Activated naive CD8-positive, alpha-beta T cell treated with anti-CD3 and anti-CD28 coated beads for 36 hours (primary cell): ENCODE data around the gene MEF2C. TPM values are rescaled to one million over a fixed set of nuclear protein-coding genes. Genes with fewer than 3 reads are reported as not detected.

Experiments
- DNase-seq: peaks from one replicate; pipeline ENCODE4 v3.0.0; 2021
- H3K27ac Mint-ChIP-seq: one replicate; pipeline ENCODE4 v1.8.0; 2022; ENCODE audit warnings: mild to moderate bottlenecking, moderate library complexity, mixed read lengths
- H3K27me3 Mint-ChIP-seq: one replicate; pipeline ENCODE4 v1.8.0; 2022; ENCODE audit warnings: mild to moderate bottlenecking, mixed read lengths
- H3K36me3 Mint-ChIP-seq: one replicate; pipeline ENCODE4 v1.8.0; 2021; ENCODE audit warnings: mild to moderate bottlenecking, mixed read lengths
- H3K4me1 Mint-ChIP-seq: one replicate; pipeline ENCODE4 v1.8.0; 2021; ENCODE audit warnings: mixed read lengths
- H3K4me3 Mint-ChIP-seq: one replicate; pipeline ENCODE4 v1.8.0; 2022; ENCODE audit warnings: mild to moderate bottlenecking, moderate library complexity, mixed read lengths
- H3K9me3 Mint-ChIP-seq: one replicate; pipeline ENCODE4 v1.8.0; 2022; ENCODE audit warnings: mixed read lengths
- total RNA-seq, 2 experiments: library from RNA; stranded (reverse); gene quantifications; one replicate each; pipeline ENCODE4 v1.2.3, GENCODE V29; 2021

Gene MEF2C
- total RNA-seq, 2 experiments from 2014 or later, result 1.5 to 2.1 TPM

GRCh38 chr5:88761269-88761850 lies 121.6 kb downstream of the MEF2C start:
- no peaks in the 10 kb centered on the region for H3K9me3 Mint-ChIP-seq
- H3K27me3 Mint-ChIP-seq, result peaks cover 48% of the 10 kb centered on the region
- H3K36me3 Mint-ChIP-seq, result no peaks in the 10 kb centered on the region
- DNase-seq, result no peak
- no peak overlapping the region for H3K4me3 Mint-ChIP-seq
- peaks cover 12% of the 10 kb centered on the region for H3K4me1 Mint-ChIP-seq
- no peak overlapping the region for H3K27ac Mint-ChIP-seq

GRCh38 chr5:88760527-88760926 lies 122.5 kb downstream of the MEF2C start:
- Mint-ChIP-seq H3K27ac (no peak overlapping the region), H3K4me3 (no peak overlapping the region), H3K9me3 (no peaks in the 10 kb centered on the region), H3K36me3 (no peaks in the 10 kb centered on the region), H3K4me1 (peaks cover 12% of the 10 kb centered on the region), H3K27me3 (peaks cover 45% of the 10 kb centered on the region)
- no peak for DNase-seq

GRCh38 chr5:88758591-88758990 lies 124.4 kb downstream of the MEF2C start:
- DNase-seq, result no peak
- Mint-ChIP-seq H3K27ac (no peak overlapping the region), H3K9me3 (no peaks in the 10 kb centered on the region), H3K4me1 (peaks cover 12% of the 10 kb centered on the region), H3K4me3 (no peak overlapping the region), H3K27me3 (peaks cover 49% of the 10 kb centered on the region), H3K36me3 (no peaks in the 10 kb centered on the region)

GRCh38 chr5:88758184-88758583 lies 124.8 kb downstream of the MEF2C start:
- Mint-ChIP-seq H3K9me3 (no peaks in the 10 kb centered on the region), H3K36me3 (no peaks in the 10 kb centered on the region), H3K27ac (no peak overlapping the region), H3K4me3 (no peak overlapping the region), H3K27me3 (peaks cover 52% of the 10 kb centered on the region), H3K4me1 (peaks cover 12% of the 10 kb centered on the region)
- DNase-seq, result no peak

GRCh38 chr5:88756953-88757352 lies 126.0 kb downstream of the MEF2C start:
- H3K4me3 Mint-ChIP-seq, result no peak overlapping the region
- DNase-seq, result no peak
- H3K9me3 Mint-ChIP-seq, result no peaks in the 10 kb centered on the region
- H3K4me1 Mint-ChIP-seq, result peaks cover 15% of the 10 kb centered on the region
- H3K27me3 Mint-ChIP-seq, result peaks cover 56% of the 10 kb centered on the region
- H3K36me3 Mint-ChIP-seq, result no peaks in the 10 kb centered on the region
- no peak overlapping the region for H3K27ac Mint-ChIP-seq

GRCh38 chr5:88748666-88749065 lies 134.3 kb downstream of the MEF2C start:
- Mint-ChIP-seq H3K27me3 (peaks cover 20% of the 10 kb centered on the region), H3K4me1 (peaks cover 14% of the 10 kb centered on the region), H3K36me3 (no peaks in the 10 kb centered on the region), H3K27ac (no peak overlapping the region), H3K4me3 (no peak overlapping the region), H3K9me3 (no peaks in the 10 kb centered on the region)
- no peak for DNase-seq

- H3K27me3 Mint-ChIP-seq, result peaks cover 14% of the 10 kb centered on the region
- H3K4me1 Mint-ChIP-seq, result peaks cover 6% of the 10 kb centered on the region
- H3K36me3 Mint-ChIP-seq, result no peaks in the 10 kb centered on the region
- DNase-seq, result no peak
- no peak overlapping the region for H3K27ac Mint-ChIP-seq
- no peaks in the 10 kb centered on the region for H3K9me3 Mint-ChIP-seq
- H3K4me3 Mint-ChIP-seq, result no peak overlapping the region
These were observed 136.5 kb downstream of the MEF2C start for GRCh38 chr5:88746438-88746882.

- H3K27ac Mint-ChIP-seq, result no peak overlapping the region
- DNase-seq, result no peak
- H3K4me1 Mint-ChIP-seq, result peaks cover 3% of the 10 kb centered on the region
- no peak overlapping the region for H3K4me3 Mint-ChIP-seq
- H3K36me3 Mint-ChIP-seq, result no peaks in the 10 kb centered on the region
- H3K27me3 Mint-ChIP-seq, result peaks cover 22% of the 10 kb centered on the region
- H3K9me3 Mint-ChIP-seq, result no peaks in the 10 kb centered on the region
These were observed 137.8 kb downstream of the MEF2C start for GRCh38 chr5:88745093-88745696.

- H3K27me3 Mint-ChIP-seq, result peaks cover 24% of the 10 kb centered on the region
- H3K27ac Mint-ChIP-seq, result no peak overlapping the region
- no peaks in the 10 kb centered on the region for H3K4me1 Mint-ChIP-seq
- H3K9me3 Mint-ChIP-seq, result no peaks in the 10 kb centered on the region
- H3K36me3 Mint-ChIP-seq, result no peaks in the 10 kb centered on the region
- no peak overlapping the region for H3K4me3 Mint-ChIP-seq
- no peak for DNase-seq
These were observed 139.7 kb downstream of the MEF2C start for GRCh38 chr5:88743231-88743834.

GRCh38 chr5:88741964-88742363 lies 141.0 kb downstream of the MEF2C start:
- no peak overlapping the region for H3K27ac Mint-ChIP-seq
- no peaks in the 10 kb centered on the region for H3K9me3 Mint-ChIP-seq
- H3K36me3 Mint-ChIP-seq, result no peaks in the 10 kb centered on the region
- H3K4me1 Mint-ChIP-seq, result no peaks in the 10 kb centered on the region
- H3K27me3 Mint-ChIP-seq, result peaks cover 27% of the 10 kb centered on the region
- H3K4me3 Mint-ChIP-seq, result no peak overlapping the region
- DNase-seq, result no peak

- no peak overlapping the region for H3K27ac Mint-ChIP-seq
- H3K9me3 Mint-ChIP-seq, result no peaks in the 10 kb centered on the region
These were observed 142.3 kb downstream of the MEF2C start for GRCh38 chr5:88740604-88741185.

GRCh38 chr5:88736494-88736893 lies 146.5 kb downstream of the MEF2C start:
- Mint-ChIP-seq H3K27ac (no peak overlapping the region), H3K36me3 (no peaks in the 10 kb centered on the region)

More at GRCh38 chr5:88740604-88741185, 142.3 kb downstream of the MEF2C start:
- no peak overlapping the region for H3K4me3 Mint-ChIP-seq
- no peak for DNase-seq
- H3K36me3 Mint-ChIP-seq, result no peaks in the 10 kb centered on the region
- H3K4me1 Mint-ChIP-seq, result no peaks in the 10 kb centered on the region
- H3K27me3 Mint-ChIP-seq, result peaks cover 27% of the 10 kb centered on the region

GRCh38 chr5:88734983-88735382 lies 148.0 kb downstream of the MEF2C start:
- no peak for DNase-seq
- Mint-ChIP-seq H3K9me3 (no peaks in the 10 kb centered on the region), H3K27me3 (peaks cover 11% of the 10 kb centered on the region), H3K36me3 (no peaks in the 10 kb centered on the region), H3K4me3 (no peak overlapping the region), H3K27ac (no peak overlapping the region), H3K4me1 (peaks cover 17% of the 10 kb centered on the region)

More at GRCh38 chr5:88736494-88736893, 146.5 kb downstream of the MEF2C start:
- peaks cover 22% of the 10 kb centered on the region for H3K27me3 Mint-ChIP-seq
- H3K4me1 Mint-ChIP-seq, result peaks cover 17% of the 10 kb centered on the region
- DNase-seq, result no peak
- no peaks in the 10 kb centered on the region for H3K9me3 Mint-ChIP-seq
- H3K4me3 Mint-ChIP-seq, result no peak overlapping the region

GRCh38 chr5:88734191-88734640 lies 148.8 kb downstream of the MEF2C start:
- no peak for DNase-seq
- peaks cover 13% of the 10 kb centered on the region for H3K27me3 Mint-ChIP-seq
- H3K27ac Mint-ChIP-seq, result no peak overlapping the region
- H3K36me3 Mint-ChIP-seq, result no peaks in the 10 kb centered on the region
- no peaks in the 10 kb centered on the region for H3K9me3 Mint-ChIP-seq
- peaks cover 19% of the 10 kb centered on the region for H3K4me1 Mint-ChIP-seq
- no peak overlapping the region for H3K4me3 Mint-ChIP-seq

GRCh38 chr5:88732862-88733261 lies 150.1 kb downstream of the MEF2C start:
- DNase-seq, result no peak
- no peaks in the 10 kb centered on the region for H3K9me3 Mint-ChIP-seq
- peaks cover 19% of the 10 kb centered on the region for H3K4me1 Mint-ChIP-seq
- H3K27ac Mint-ChIP-seq, result no peak overlapping the region
- no peak overlapping the region for H3K4me3 Mint-ChIP-seq
- H3K36me3 Mint-ChIP-seq, result no peaks in the 10 kb centered on the region
- peaks cover 8% of the 10 kb centered on the region for H3K27me3 Mint-ChIP-seq
